ENCODE data around the gene TMCC1. TPM values are rescaled to one million over a fixed set of nuclear protein-coding genes. Genes with fewer than 3 reads are reported as not detected.

Gene TMCC1
- total and polyA plus RNA-seq, 3 donors from 2014 or later, result 46.0 to 119 (median 60.4) TPM

DNA sequence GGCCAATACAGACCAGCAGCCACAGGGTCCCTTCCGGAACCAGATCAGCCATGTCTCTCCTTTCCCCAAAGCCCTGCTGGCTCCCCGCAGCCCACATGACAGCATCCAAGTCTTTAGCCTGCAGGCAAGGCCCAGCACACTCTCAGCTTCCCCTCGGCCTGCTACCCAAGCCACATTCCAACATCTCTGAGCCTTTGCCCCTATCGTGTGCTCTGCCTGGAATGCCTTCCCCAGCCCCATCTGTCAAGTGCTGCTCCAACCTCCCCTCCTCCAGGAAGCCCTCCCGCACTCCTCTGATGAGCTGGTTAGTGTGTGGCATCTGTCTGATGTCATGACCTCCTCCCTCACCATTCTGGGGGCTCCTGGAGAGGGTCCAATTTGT lies 295.5 kb downstream of the TMCC1 start:
- intact Hi-C loops (cut with DNase I; ENCODE audit: low total_unique reads), result no loop called here
- DNase-seq, result no peak
- peaks cover 74% of the 10 kb centered on the region for H3K4me1 ChIP-seq
- no peaks in the 10 kb centered on the region for H3K9me3 ChIP-seq
- H3K4me3 ChIP-seq, result no peak overlapping the region
- TF ChIP-seq, protein P1, sequence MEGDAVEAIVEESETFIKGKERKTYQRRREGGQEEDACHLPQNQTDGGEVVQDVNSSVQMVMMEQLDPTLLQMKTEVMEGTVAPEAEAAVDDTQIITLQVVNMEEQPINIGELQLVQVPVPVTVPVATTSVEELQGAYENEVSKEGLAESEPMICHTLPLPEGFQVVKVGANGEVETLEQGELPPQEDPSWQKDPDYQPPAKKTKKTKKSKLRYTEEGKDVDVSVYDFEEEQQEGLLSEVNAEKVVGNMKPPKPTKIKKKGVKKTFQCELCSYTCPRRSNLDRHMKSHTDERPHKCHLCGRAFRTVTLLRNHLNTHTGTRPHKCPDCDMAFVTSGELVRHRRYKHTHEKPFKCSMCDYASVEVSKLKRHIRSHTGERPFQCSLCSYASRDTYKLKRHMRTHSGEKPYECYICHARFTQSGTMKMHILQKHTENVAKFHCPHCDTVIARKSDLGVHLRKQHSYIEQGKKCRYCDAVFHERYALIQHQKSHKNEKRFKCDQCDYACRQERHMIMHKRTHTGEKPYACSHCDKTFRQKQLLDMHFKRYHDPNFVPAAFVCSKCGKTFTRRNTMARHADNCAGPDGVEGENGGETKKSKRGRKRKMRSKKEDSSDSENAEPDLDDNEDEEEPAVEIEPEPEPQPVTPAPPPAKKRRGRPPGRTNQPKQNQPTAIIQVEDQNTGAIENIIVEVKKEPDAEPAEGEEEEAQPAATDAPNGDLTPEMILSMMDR (IDR thresholded peaks at IDR 0.05), result no peak
- no peak for TF ChIP-seq POLR2A (IDR thresholded peaks at IDR 0.05)
- H3K27ac ChIP-seq, result peak overlapping the region; percentile 68 to 86
- H3K36me3 ChIP-seq (ENCODE audit: low read depth, missing control alignments), result no peaks in the 10 kb centered on the region
- H3K27me3 ChIP-seq, result no peaks in the 10 kb centered on the region
- WGBS, 2 donors, result 53 to 69% methylated on average over 3 to 5 of the region's 5 CpGs

Small RNA genes within 50 kb of the gene (small RNA-seq; reads per million reads assigned to genes)
- gene RF00026 (0 reads per million in 2 donors), gene RNY3P13 (0 reads per million in 2 donors)

Other genes starting within 250 kb of the TMCC1 start
- gene TRH, start 81.0 kb upstream of the TMCC1 start, total RNA-seq, result 1 to 10 TPM in 1 of 2 donors, under 1 TPM in 1; 0.87 to 2.1 TPM
- gene TRH, start 81.0 kb upstream of the TMCC1 start, polyA plus RNA-seq (ENCODE audit: insufficient read depth, low read depth, low replicate concordance), result 1.8 TPM
- gene ALG1L2, start 188.1 kb upstream of the TMCC1 start, total RNA-seq, result not detected
- gene ALG1L2, start 188.1 kb upstream of the TMCC1 start, polyA plus RNA-seq (ENCODE audit: insufficient read depth, low read depth, low replicate concordance), result not detected